Ishikawa (cell line): Measurements from ENCODE around the gene FUBP3.

ENCODE experiments used
- CEBPB ChIP-seq: IDR thresholded peaks from 2 replicates; pipeline ENCODE4 v1.6.1; 2012
- CREB1 ChIP-seq: IDR thresholded peaks from 2 replicates; pipeline ENCODE4 v1.6.1; 2012; ENCODE audit warnings: low read depth
- EGR1 ChIP-seq: IDR thresholded peaks from 2 replicates; pipeline ENCODE4 v1.6.1; 2012
- EP300 ChIP-seq: IDR thresholded peaks from 2 replicates; pipeline ENCODE4 v1.6.1; 2012; ENCODE audit warnings: borderline replicate concordance
- FOXM1 ChIP-seq: IDR thresholded peaks from 2 replicates; pipeline ENCODE4 v1.6.1; 2012; ENCODE audit warnings: low read depth, borderline replicate concordance
- MAX ChIP-seq: IDR thresholded peaks from 2 replicates; pipeline ENCODE4 v1.6.1; 2012
- NFIC ChIP-seq: IDR thresholded peaks from 2 replicates; pipeline ENCODE4 v1.6.1; 2012
- RAD21 ChIP-seq: IDR thresholded peaks from 2 replicates; pipeline ENCODE4 v1.6.1; 2012; ENCODE audit warnings: low read depth
- REST ChIP-seq: IDR thresholded peaks from 2 replicates; pipeline ENCODE4 v1.6.1; 2012; ENCODE audit warnings: low read depth, mild to moderate bottlenecking
- TAF1 ChIP-seq: IDR thresholded peaks from 2 replicates; pipeline ENCODE4 v1.6.1; 2012; ENCODE audit warnings: low read depth, mild to moderate bottlenecking
- TCF12 ChIP-seq: IDR thresholded peaks from 2 replicates; pipeline ENCODE4 v1.6.1; 2012; ENCODE audit warnings: low read depth
- TEAD4 ChIP-seq: IDR thresholded peaks from 2 replicates; pipeline ENCODE4 v1.6.1; 2012
- USF1 ChIP-seq: IDR thresholded peaks from 2 replicates; pipeline ENCODE4 v1.6.1; 2012
- YY1 ChIP-seq: IDR thresholded peaks from 2 replicates; pipeline ENCODE4 v1.6.1; 2012; ENCODE audit warnings: low read depth
- ZBTB7A ChIP-seq: IDR thresholded peaks from 2 replicates; pipeline ENCODE4 v1.6.1; 2012; ENCODE audit warnings: low read depth

The FUBP3 gene

GRCh38 chr9:130597228-130597627, 17.9 kb downstream of the FUBP3 start:
- TF ChIP-seq REST, result no peak
- no peak for TF ChIP-seq ZBTB7A
- no peak for TF ChIP-seq EGR1
- no peak for TF ChIP-seq RAD21
- TF ChIP-seq USF1, result no peak
- no peak for TF ChIP-seq FOXM1
- no peak for TF ChIP-seq NFIC
- no peak for TF ChIP-seq TCF12
- TF ChIP-seq YY1, result no peak
- TF ChIP-seq MAX, result no peak
- TF ChIP-seq CREB1, result no peak
- TF ChIP-seq TAF1, result no peak
- no peak for TF ChIP-seq EP300
- no peak for TF ChIP-seq TEAD4
- TF ChIP-seq CEBPB, result no peak

GRCh38 chr9:130598188-130598587, 18.8 kb downstream of the FUBP3 start:
- TF ChIP-seq YY1, result no peak
- TF ChIP-seq TCF12, result no peak
- no peak for TF ChIP-seq TEAD4
- no peak for TF ChIP-seq FOXM1
- TF ChIP-seq CREB1, result no peak
- TF ChIP-seq REST, result no peak
- no peak for TF ChIP-seq CEBPB
- no peak for TF ChIP-seq NFIC
- no peak for TF ChIP-seq TAF1
- TF ChIP-seq MAX, result no peak
- TF ChIP-seq EP300, result no peak
- no peak for TF ChIP-seq RAD21

- TF ChIP-seq EP300, result no peak
- TF ChIP-seq USF1, result no peak
- no peak for TF ChIP-seq TCF12
- TF ChIP-seq RAD21, result no peak
- no peak for TF ChIP-seq TEAD4
- TF ChIP-seq ZBTB7A, result no peak
- TF ChIP-seq CEBPB, result no peak
- TF ChIP-seq FOXM1, result no peak
- TF ChIP-seq CREB1, result no peak
- no peak for TF ChIP-seq NFIC
- no peak for TF ChIP-seq TAF1
- TF ChIP-seq MAX, result no peak
- TF ChIP-seq REST, result no peak
- TF ChIP-seq EGR1, result no peak
- no peak for TF ChIP-seq YY1
Measured at GRCh38 chr9:130599625-130600024, 20.2 kb downstream of the FUBP3 start.

- TF ChIP-seq TAF1, result no peak
- no peak for TF ChIP-seq YY1
- TF ChIP-seq NFIC, result no peak
- TF ChIP-seq RAD21, result no peak
- no peak for TF ChIP-seq EGR1
- no peak for TF ChIP-seq REST
- TF ChIP-seq ZBTB7A, result no peak
- TF ChIP-seq CREB1, result no peak
- no peak for TF ChIP-seq TCF12
- TF ChIP-seq USF1, result no peak
- TF ChIP-seq TEAD4, result no peak
- no peak for TF ChIP-seq MAX
- TF ChIP-seq FOXM1, result no peak
- no peak for TF ChIP-seq EP300
- no peak for TF ChIP-seq CEBPB
Measured at GRCh38 chr9:130601100-130601499, 21.7 kb downstream of the FUBP3 start.
